HG03139 (cell line): Measurements from ENCODE around the gene TRABD.

Source experiments
- ATAC-seq: cut with Tn5 transposase; IDR thresholded peaks from one replicate; pipeline ENCODE4 v1.9.1; 2021; ENCODE audit not compliant: unreplicated experiment

Gene TRABD

GRCh38 chr22:50233223-50233622 is 47.5 kb downstream of the TRABD start:
- no peak for ATAC-seq

GRCh38 chr22:50236731-50237409 is 51.2 kb downstream of the TRABD start:
- ATAC-seq: no peak

- ATAC-seq: no peak
Observed at GRCh38 chr22:50238755-50239154, 53.0 kb downstream of the TRABD start.

- ATAC-seq: no peak
Observed at GRCh38 chr22:50242406-50242949, 56.8 kb downstream of the TRABD start.

GRCh38 chr22:50243685-50244419 is 58.1 kb downstream of the TRABD start:
- ATAC-seq: peak; percentile 3

- peak; percentile 51 for ATAC-seq
Observed at GRCh38 chr22:50244420-50245213, 58.9 kb downstream of the TRABD start, which contains the start of gene TUBGCP6. Gene TUBGCP6 (minus strand): TSS chr22:50245023. CDS start chr22:50244459, 564 bp downstream.

GRCh38 chr22:50245214-50246072 is 59.7 kb downstream of the TRABD start:
- peak; percentile 6 for ATAC-seq

GRCh38 chr22:50246242-50247175 is 60.8 kb downstream of the TRABD start:
- ATAC-seq: no peak

GRCh38 chr22:50247748-50248147 is 62.0 kb downstream of the TRABD start:
- ATAC-seq: no peak

GRCh38 chr22:50248196-50249081 is 62.7 kb downstream of the TRABD start:
- no peak for ATAC-seq
